GM18870 (cell line): ENCODE data around the gene C10orf67.
"Not testable (repeated sequence)": the region's sequence is repeated elsewhere in the genome, so short reads cannot be mapped to it uniquely, and the experiment has no call there.

ENCODE experiments used
- ATAC-seq: cut with Tn5 transposase; IDR thresholded peaks from one replicate; pipeline ENCODE4 v1.9.1; 2021; ENCODE audit warnings: moderate library complexity; ENCODE audit not compliant: unreplicated experiment

The C10orf67 gene

GRCh38 chr10:23326544-23327307 lies 17.9 kb downstream of the C10orf67 start:
- no peak for ATAC-seq

- peak; percentile 99 for ATAC-seq
Measured at GRCh38 chr10:23325132-23325531, 19.5 kb downstream of the C10orf67 start.

- no peak for ATAC-seq
Measured at GRCh38 chr10:23324351-23324750, 20.2 kb downstream of the C10orf67 start.

- ATAC-seq = no peak
Measured at GRCh38 chr10:23322082-23322481, 22.5 kb downstream of the C10orf67 start.

- ATAC-seq = no peak
Measured at GRCh38 chr10:23319835-23320234, 24.8 kb downstream of the C10orf67 start.

- ATAC-seq = no peak
Measured at GRCh38 chr10:23318359-23318758, 26.2 kb downstream of the C10orf67 start.

- no peak for ATAC-seq
Measured at GRCh38 chr10:23317416-23317815, 27.2 kb downstream of the C10orf67 start.

GRCh38 chr10:23316406-23316805 lies 28.2 kb downstream of the C10orf67 start:
- no peak for ATAC-seq

- ATAC-seq = no peak
Measured at GRCh38 chr10:23315966-23316365, 28.6 kb downstream of the C10orf67 start.

- no peak for ATAC-seq
Measured at GRCh38 chr10:23314835-23315239, 29.8 kb downstream of the C10orf67 start.

GRCh38 chr10:23311034-23311433 lies 33.6 kb downstream of the C10orf67 start:
- no peak for ATAC-seq

- no peak for ATAC-seq
Measured at GRCh38 chr10:23310404-23310803, 34.2 kb downstream of the C10orf67 start.

- not testable (repeated sequence) for ATAC-seq
Measured at GRCh38 chr10:23299961-23300360, 44.6 kb downstream of the C10orf67 start.

- ATAC-seq = no peak
Measured at GRCh38 chr10:23294638-23295247, 49.9 kb downstream of the C10orf67 start.

- no peak for ATAC-seq
Measured at GRCh38 chr10:23293973-23294590, 50.5 kb downstream of the C10orf67 start.

GRCh38 chr10:23293145-23293724 lies 51.4 kb downstream of the C10orf67 start:
- ATAC-seq = peak; percentile 78

GRCh38 chr10:23291551-23292334 lies 52.9 kb downstream of the C10orf67 start:
- ATAC-seq = no peak

- ATAC-seq = no peak
Measured at GRCh38 chr10:23284674-23285335, 59.8 kb downstream of the C10orf67 start.

- ATAC-seq = no peak
Measured at GRCh38 chr10:23284155-23284554, 60.4 kb downstream of the C10orf67 start.

GRCh38 chr10:23283680-23284079 lies 60.9 kb downstream of the C10orf67 start:
- no peak for ATAC-seq
